GM21619 (cell line): ENCODE results near the gene ZBED4.

Source experiments
- ATAC-seq: cut with Tn5 transposase; IDR thresholded peaks from one replicate; pipeline ENCODE4 v1.9.1; 2021; ENCODE audit not compliant: unreplicated experiment

The ZBED4 gene

DNA sequence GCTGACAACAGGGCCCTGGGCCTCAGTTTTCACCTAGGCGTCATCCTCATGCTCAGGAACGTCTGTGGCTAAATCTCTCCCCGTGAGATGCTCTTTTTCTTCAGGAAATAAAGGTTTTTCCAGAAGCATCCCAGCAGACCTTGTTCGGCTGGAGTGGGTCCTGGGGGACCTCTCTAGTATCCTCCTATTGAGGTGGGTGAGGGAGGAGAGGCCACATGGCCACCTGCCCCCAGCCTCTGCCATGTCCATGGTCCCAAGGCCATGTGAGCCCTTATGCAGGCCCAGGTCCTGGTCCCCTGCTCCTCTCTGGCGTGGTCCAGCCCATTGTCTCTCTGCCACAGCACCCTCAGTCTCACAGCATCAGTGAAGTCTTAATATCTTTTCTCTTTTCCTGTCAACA is 42.6 kb downstream of the ZBED4 start:
- no peak for ATAC-seq

GRCh38 chr22:49897015-49897684 is 43.5 kb downstream of the ZBED4 start:
- ATAC-seq, result no peak

DNA sequence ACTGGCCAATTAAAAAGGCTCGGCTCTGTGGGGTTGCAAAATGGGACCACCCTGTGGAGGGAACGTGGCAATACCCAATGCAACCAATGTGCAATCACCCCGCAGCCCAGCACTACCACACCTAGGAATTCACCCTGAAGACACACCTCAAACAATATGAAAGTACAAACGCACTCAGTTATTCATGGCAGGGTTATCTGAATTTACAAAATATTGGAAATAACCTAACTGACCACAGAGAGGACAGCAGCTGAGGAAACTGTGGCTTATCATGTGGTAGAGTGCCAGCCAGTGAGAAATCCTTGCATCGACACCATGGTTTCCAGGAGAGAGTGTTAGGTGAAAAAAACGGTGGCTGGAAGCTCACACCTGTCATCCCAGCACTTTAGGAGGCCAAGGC is 45.9 kb downstream of the ZBED4 start:
- ATAC-seq, result no peak

GRCh38 chr22:49900441-49901230 is 47.0 kb downstream of the ZBED4 start:
- ATAC-seq, result no peak

GRCh38 chr22:49901457-49901856 is 47.8 kb downstream of the ZBED4 start:
- ATAC-seq, result no peak

- ATAC-seq, result no peak
Measured at GRCh38 chr22:49903322-49904039, 49.8 kb downstream of the ZBED4 start.

DNA sequence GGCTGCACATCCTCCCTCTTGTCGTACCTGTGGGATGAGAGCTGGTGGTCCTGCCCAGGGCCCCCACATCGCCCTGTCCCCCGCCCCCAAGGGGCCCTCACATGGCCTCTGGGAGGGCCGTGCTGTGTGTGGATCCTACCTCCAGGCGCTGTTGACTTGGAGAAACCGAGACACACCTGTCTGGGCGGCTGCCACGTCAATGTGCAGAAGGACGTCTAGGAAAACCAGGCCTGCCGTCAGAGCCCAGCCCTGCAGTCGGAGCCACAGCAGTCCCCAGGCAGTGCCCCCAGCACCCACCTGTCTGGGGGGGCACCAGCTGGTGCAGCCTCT is 50.4 kb downstream of the ZBED4 start:
- no peak for ATAC-seq

DNA sequence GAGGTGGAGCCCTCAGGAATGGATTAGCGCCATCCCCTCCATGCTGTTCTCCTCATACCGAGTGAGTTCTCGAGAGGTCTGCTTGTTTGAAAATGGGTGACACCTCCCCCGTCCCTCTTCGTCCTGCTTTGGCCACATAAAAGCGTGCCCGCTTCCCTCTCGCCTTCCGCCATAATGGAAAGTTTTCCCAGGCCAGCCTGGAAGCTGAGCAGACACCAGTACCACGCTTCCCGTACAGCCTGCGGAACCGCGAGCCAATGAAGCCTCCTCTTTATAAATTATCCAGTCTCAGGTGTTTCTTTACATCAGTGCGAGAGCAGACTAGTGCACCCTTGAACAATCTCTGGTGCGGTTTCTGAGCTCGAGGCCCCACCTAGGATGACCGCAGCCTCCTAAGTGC is 51.8 kb downstream of the ZBED4 start:
- no peak for ATAC-seq

GRCh38 chr22:49906071-49906798 is 52.6 kb downstream of the ZBED4 start:
- ATAC-seq, result no peak

DNA sequence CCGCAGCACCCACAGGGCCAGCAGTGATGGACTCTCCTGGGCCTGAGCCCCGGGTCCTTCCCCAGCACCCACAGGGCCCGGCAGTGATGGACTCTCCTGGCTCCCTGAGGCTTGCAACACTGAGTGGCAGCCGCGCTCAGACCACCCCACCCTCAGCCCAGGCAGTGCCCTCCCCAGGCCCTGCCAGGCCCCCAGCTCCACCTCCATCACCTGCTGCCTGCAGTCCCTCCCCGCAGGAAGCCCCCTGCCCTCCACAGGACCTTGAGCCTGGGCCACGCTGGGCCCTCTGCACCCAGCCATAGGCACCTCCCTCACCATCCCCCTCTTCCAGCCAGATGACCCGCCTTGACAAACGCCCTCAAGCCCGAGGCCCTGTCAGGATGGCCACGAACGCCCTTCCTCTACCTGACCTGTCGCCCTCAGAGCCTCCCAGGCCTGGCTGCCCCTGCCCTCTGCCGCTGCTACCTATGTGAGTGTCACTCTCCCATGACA is 53.2 kb downstream of the ZBED4 start:
- ATAC-seq, result no peak

DNA sequence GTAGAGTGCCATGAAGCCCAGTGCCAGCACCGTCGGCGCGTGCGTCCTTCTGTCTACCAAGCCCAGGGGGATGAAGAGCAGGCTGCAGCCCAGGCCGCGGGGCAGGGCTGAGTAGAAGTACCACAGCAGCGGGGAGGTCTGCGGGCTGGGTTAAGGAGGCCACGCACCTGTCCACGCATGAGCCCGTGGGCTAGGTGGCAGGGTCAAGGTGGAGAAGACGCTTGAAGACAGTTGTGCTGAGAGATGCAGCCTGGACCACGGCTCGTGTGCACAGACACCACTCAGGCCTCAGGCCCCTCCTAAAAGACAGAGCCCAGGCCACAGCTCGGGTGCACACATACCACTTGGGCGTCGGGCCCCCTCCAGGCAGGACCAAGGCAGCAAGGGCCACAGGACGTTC is 54.2 kb downstream of the ZBED4 start:
- ATAC-seq, result no peak

- ATAC-seq, result no peak
Measured at GRCh38 chr22:49909476-49910205, 56.0 kb downstream of the ZBED4 start.

DNA sequence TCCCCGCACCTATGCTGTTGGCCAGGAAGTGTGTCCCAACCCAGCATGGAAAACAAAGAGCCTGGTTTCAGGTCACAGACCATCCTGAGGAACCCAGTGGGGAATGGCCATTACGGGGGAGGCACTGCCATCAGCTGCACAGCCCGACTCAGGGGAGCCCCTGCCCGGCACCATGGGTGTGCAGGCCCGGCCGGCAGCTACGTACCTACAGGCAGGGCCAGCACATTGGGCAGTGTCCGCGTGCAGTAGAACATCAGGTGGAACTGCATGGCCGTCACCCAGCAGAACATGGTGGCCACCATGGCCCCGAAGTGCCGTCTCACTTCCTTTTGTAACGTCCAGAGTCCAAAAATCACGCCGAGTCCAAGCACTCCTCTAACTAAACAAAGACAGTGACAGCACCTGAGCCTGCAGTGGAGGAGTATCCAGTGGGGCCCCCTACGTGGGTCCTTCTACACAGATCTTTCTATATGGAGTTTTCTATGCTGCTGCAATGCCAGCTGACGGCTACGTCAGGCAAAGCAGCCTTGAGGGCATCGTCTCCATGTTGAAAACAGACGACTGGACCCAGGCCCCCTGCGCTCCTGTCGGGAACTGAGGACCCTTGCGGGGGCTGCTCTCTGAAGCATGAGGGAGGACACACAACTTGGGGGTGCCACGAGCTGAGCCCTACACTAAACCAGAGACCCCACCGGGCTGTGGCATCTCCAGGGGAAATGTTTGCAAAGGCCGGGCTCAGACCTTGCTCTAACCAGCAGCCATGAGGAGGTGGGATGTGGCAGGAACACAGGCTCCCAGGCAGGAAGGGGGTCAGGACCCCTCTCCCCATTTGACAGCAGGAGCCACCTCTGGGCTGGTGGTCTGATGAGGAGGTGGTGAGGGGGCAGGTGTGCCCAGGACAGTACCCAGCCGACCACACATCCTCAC is 56.8 kb downstream of the ZBED4 start:
- ATAC-seq, result no peak

DNA sequence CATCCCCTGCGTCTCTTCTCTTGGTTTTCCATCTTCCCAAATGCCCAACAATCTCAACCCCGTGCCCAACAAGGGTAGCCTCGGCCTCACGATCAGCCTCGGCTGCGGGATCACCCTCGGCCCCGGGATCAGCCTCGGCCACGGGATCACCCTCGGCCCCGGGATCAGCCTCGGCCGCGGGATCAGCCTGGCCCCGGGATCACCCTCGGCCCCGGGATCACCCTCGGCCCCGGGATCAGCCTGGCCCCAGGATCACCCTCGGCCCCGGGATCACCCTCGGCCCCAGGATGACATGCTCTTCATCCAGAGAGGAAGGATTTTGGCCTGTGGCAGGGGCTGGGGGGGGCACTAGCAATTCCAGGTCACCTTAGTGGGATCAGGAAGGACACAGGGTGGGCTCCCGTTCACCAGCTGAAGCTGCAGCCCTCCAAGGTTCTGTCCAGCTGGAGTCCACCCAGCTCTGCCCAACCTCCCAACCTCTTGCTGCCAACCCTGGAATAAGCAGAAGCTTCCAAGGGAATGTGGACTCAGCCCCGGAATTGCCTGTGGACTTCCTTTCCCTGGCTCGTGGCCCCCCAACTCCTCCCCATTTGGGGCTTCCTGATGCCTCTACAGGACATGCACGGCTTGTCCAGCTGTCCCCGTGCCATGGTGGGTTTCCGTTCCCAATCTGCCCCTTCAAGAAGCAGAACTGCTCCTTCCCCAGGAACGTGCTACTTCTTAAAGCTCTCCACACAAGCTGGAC is 58.4 kb downstream of the ZBED4 start:
- ATAC-seq, result no peak

- ATAC-seq, result no peak
Measured at GRCh38 chr22:49913026-49913425, 59.4 kb downstream of the ZBED4 start.

GRCh38 chr22:49913446-49913845 is 59.8 kb downstream of the ZBED4 start:
- ATAC-seq, result no peak

GRCh38 chr22:49914256-49914655 is 60.6 kb downstream of the ZBED4 start:
- ATAC-seq, result no peak

GRCh38 chr22:49915610-49916009 is 62.0 kb downstream of the ZBED4 start:
- no peak for ATAC-seq

- ATAC-seq, result no peak
Measured at GRCh38 chr22:49916831-49917230, 63.2 kb downstream of the ZBED4 start.
